Activated naive CD8-positive, alpha-beta T cell treated with anti-CD3 and anti-CD28 coated beads, Interleukin-2, amount 50 U/mL, for 24 hours (primary cell): ENCODE results near the gene TOX2.

ENCODE experiments used
- ATAC-seq: fragments of 150-1000 bp; cut with Tn5 transposase; one replicate; pipeline ENCODE4 v1.10.0; 2021
- DNase-seq: peaks from one replicate; pipeline ENCODE4 v3.0.0; 2021
- H3K27ac Mint-ChIP-seq: one replicate; pipeline ENCODE4 v1.8.0; 2021; ENCODE audit warnings: mild to moderate bottlenecking, mixed read lengths
- H3K27me3 Mint-ChIP-seq: one replicate; pipeline ENCODE4 v1.8.0; 2021; ENCODE audit warnings: mixed read lengths
- H3K36me3 Mint-ChIP-seq: one replicate; pipeline ENCODE4 v1.8.0; 2021; ENCODE audit warnings: low read depth, mixed read lengths
- H3K4me1 Mint-ChIP-seq: one replicate; pipeline ENCODE4 v1.8.0; 2021; ENCODE audit warnings: mixed read lengths
- H3K4me3 Mint-ChIP-seq: one replicate; pipeline ENCODE4 v1.8.0; 2021; ENCODE audit warnings: mild to moderate bottlenecking, moderate library complexity, mixed read lengths
- H3K9me3 Mint-ChIP-seq: one replicate; pipeline ENCODE4 v1.8.0; 2021; ENCODE audit warnings: mixed read lengths

The TOX2 gene

GRCh38 chr20:43953919-43954592 lies 39.4 kb downstream of the TOX2 start:
- peaks cover 13% of the 10 kb centered on the region for H3K9me3 Mint-ChIP-seq
- DNase-seq (no peak), ATAC-seq (no peak)
- peaks cover 42% of the 10 kb centered on the region for H3K27me3 Mint-ChIP-seq
- H3K27ac Mint-ChIP-seq, result peak overlapping the region; percentile 90
- peaks cover 7% of the 10 kb centered on the region for H3K36me3 Mint-ChIP-seq
- peaks cover 70% of the 10 kb centered on the region for H3K4me1 Mint-ChIP-seq
- no peak overlapping the region for H3K4me3 Mint-ChIP-seq

- peaks cover 13% of the 10 kb centered on the region for H3K9me3 Mint-ChIP-seq
- DNase-seq, result peak; percentile 27
- H3K4me1 Mint-ChIP-seq, result peaks cover 70% of the 10 kb centered on the region
- H3K4me3 Mint-ChIP-seq, result peak overlapping the region; percentile 34
- peaks cover 42% of the 10 kb centered on the region for H3K27me3 Mint-ChIP-seq
- H3K36me3 Mint-ChIP-seq, result peaks cover 7% of the 10 kb centered on the region
- no peak for ATAC-seq
- H3K27ac Mint-ChIP-seq, result peak overlapping the region; percentile 90
These were observed 40.0 kb downstream of the TOX2 start for GRCh38 chr20:43954704-43955061.

GRCh38 chr20:43955062-43955749 lies 40.6 kb downstream of the TOX2 start:
- H3K27ac Mint-ChIP-seq, result peak overlapping the region; percentile 90
- ATAC-seq, result peak; percentile 95
- peak; percentile 53 for DNase-seq
- peaks cover 43% of the 10 kb centered on the region for H3K27me3 Mint-ChIP-seq
- H3K36me3 Mint-ChIP-seq, result peaks cover 7% of the 10 kb centered on the region
- peaks cover 69% of the 10 kb centered on the region for H3K4me1 Mint-ChIP-seq
- H3K9me3 Mint-ChIP-seq, result peaks cover 13% of the 10 kb centered on the region
- H3K4me3 Mint-ChIP-seq, result peak overlapping the region; percentile 34

- H3K27me3 Mint-ChIP-seq, result peaks cover 43% of the 10 kb centered on the region
- DNase-seq (no peak), ATAC-seq (no peak)
- H3K9me3 Mint-ChIP-seq, result peaks cover 13% of the 10 kb centered on the region
- peaks cover 69% of the 10 kb centered on the region for H3K4me1 Mint-ChIP-seq
- no peak overlapping the region for H3K4me3 Mint-ChIP-seq
- H3K36me3 Mint-ChIP-seq, result peaks cover 7% of the 10 kb centered on the region
- H3K27ac Mint-ChIP-seq, result peak overlapping the region; percentile 90
These were observed 41.1 kb downstream of the TOX2 start for GRCh38 chr20:43955750-43956191.

- peaks cover 48% of the 10 kb centered on the region for H3K27me3 Mint-ChIP-seq
- peaks cover 7% of the 10 kb centered on the region for H3K36me3 Mint-ChIP-seq
- H3K4me1 Mint-ChIP-seq, result peaks cover 69% of the 10 kb centered on the region
- no peak for ATAC-seq
- peaks cover 13% of the 10 kb centered on the region for H3K9me3 Mint-ChIP-seq
- H3K4me3 Mint-ChIP-seq, result no peak overlapping the region
- no peak overlapping the region for H3K27ac Mint-ChIP-seq
- DNase-seq, result no peak
These were observed 42.7 kb downstream of the TOX2 start for GRCh38 chr20:43957392-43957791.

GRCh38 chr20:43958626-43959025 lies 44.0 kb downstream of the TOX2 start:
- no peak for ATAC-seq
- no peak for DNase-seq
- Mint-ChIP-seq H3K27ac (no peak overlapping the region), H3K9me3 (peaks cover 13% of the 10 kb centered on the region), H3K4me1 (peaks cover 63% of the 10 kb centered on the region), H3K36me3 (peaks cover 7% of the 10 kb centered on the region), H3K4me3 (no peak overlapping the region), H3K27me3 (peaks cover 40% of the 10 kb centered on the region)

GRCh38 chr20:43959079-43959919 lies 44.6 kb downstream of the TOX2 start:
- Mint-ChIP-seq H3K4me1 (peaks cover 62% of the 10 kb centered on the region), H3K36me3 (peaks cover 7% of the 10 kb centered on the region), H3K9me3 (peaks cover 13% of the 10 kb centered on the region), H3K27me3 (peaks cover 37% of the 10 kb centered on the region), H3K4me3 (no peak overlapping the region), H3K27ac (no peak overlapping the region)
- no peak for DNase-seq
- ATAC-seq, result no peak

GRCh38 chr20:43959920-43960227 lies 45.2 kb downstream of the TOX2 start:
- peaks cover 36% of the 10 kb centered on the region for H3K27me3 Mint-ChIP-seq
- peaks cover 13% of the 10 kb centered on the region for H3K9me3 Mint-ChIP-seq
- peaks cover 7% of the 10 kb centered on the region for H3K36me3 Mint-ChIP-seq
- no peak overlapping the region for H3K27ac Mint-ChIP-seq
- ATAC-seq (no peak), DNase-seq (no peak)
- peaks cover 62% of the 10 kb centered on the region for H3K4me1 Mint-ChIP-seq
- H3K4me3 Mint-ChIP-seq, result no peak overlapping the region

- ATAC-seq (no peak), DNase-seq (no peak)
- Mint-ChIP-seq H3K27ac (no peak overlapping the region), H3K9me3 (peaks cover 13% of the 10 kb centered on the region), H3K4me1 (peaks cover 60% of the 10 kb centered on the region), H3K36me3 (peaks cover 7% of the 10 kb centered on the region), H3K27me3 (peaks cover 36% of the 10 kb centered on the region), H3K4me3 (no peak overlapping the region)
These were observed 45.6 kb downstream of the TOX2 start for GRCh38 chr20:43960231-43960630.

GRCh38 chr20:43961116-43961515 lies 46.5 kb downstream of the TOX2 start:
- peaks cover 7% of the 10 kb centered on the region for H3K36me3 Mint-ChIP-seq
- no peak overlapping the region for H3K27ac Mint-ChIP-seq
- DNase-seq (no peak), ATAC-seq (no peak)
- H3K27me3 Mint-ChIP-seq, result peaks cover 36% of the 10 kb centered on the region
- peaks cover 13% of the 10 kb centered on the region for H3K9me3 Mint-ChIP-seq
- H3K4me3 Mint-ChIP-seq, result no peak overlapping the region
- H3K4me1 Mint-ChIP-seq, result peaks cover 52% of the 10 kb centered on the region

GRCh38 chr20:43961541-43962471 lies 47.2 kb downstream of the TOX2 start:
- no peak for ATAC-seq
- no peak overlapping the region for H3K27ac Mint-ChIP-seq
- peaks cover 32% of the 10 kb centered on the region for H3K27me3 Mint-ChIP-seq
- peaks cover 46% of the 10 kb centered on the region for H3K4me1 Mint-ChIP-seq
- no peak for DNase-seq
- H3K36me3 Mint-ChIP-seq, result peaks cover 7% of the 10 kb centered on the region
- H3K4me3 Mint-ChIP-seq, result no peak overlapping the region
- peaks cover 13% of the 10 kb centered on the region for H3K9me3 Mint-ChIP-seq

GRCh38 chr20:43962530-43962929 lies 47.9 kb downstream of the TOX2 start:
- H3K27ac Mint-ChIP-seq, result no peak overlapping the region
- H3K27me3 Mint-ChIP-seq, result peaks cover 26% of the 10 kb centered on the region
- no peak for ATAC-seq
- DNase-seq, result no peak
- peaks cover 9% of the 10 kb centered on the region for H3K9me3 Mint-ChIP-seq
- H3K4me1 Mint-ChIP-seq, result peaks cover 45% of the 10 kb centered on the region
- peaks cover 4% of the 10 kb centered on the region for H3K36me3 Mint-ChIP-seq
- no peak overlapping the region for H3K4me3 Mint-ChIP-seq

GRCh38 chr20:43963233-43963632 lies 48.6 kb downstream of the TOX2 start:
- H3K27me3 Mint-ChIP-seq, result peaks cover 21% of the 10 kb centered on the region
- H3K9me3 Mint-ChIP-seq, result peaks cover 3% of the 10 kb centered on the region
- DNase-seq (no peak), ATAC-seq (no peak)
- no peaks in the 10 kb centered on the region for H3K36me3 Mint-ChIP-seq
- no peak overlapping the region for H3K4me3 Mint-ChIP-seq
- H3K4me1 Mint-ChIP-seq, result peaks cover 45% of the 10 kb centered on the region
- no peak overlapping the region for H3K27ac Mint-ChIP-seq
